ENCODE data around the gene HAUS3. TPM values are rescaled to one million over a fixed set of nuclear protein-coding genes. Genes with fewer than 3 reads are reported as not detected.

Gene HAUS3
- total RNA-seq, 1 experiment from 2014 or later: 18.0 TPM

GRCh38 chr4:2273221-2273620 lies 31.3 kb upstream of the HAUS3 start:
- H3K56ac ChIP-seq (ENCODE audit: insufficient read length, low read depth, low read length): no peak overlapping the region
- no peak overlapping the region for H2AK5ac ChIP-seq (ENCODE audit: insufficient read length, low read length)
- no peak overlapping the region for H2BK12ac ChIP-seq (ENCODE audit: insufficient read length, low read depth, low read length)
- peaks cover 2% of the 10 kb centered on the region; the same call in 1 of the 2 replicates for H3K27me3 Mint-ChIP-seq (ENCODE audit: low read depth)
- WGBS (ENCODE audit: extremely low coverage, insufficient read length, low lambda C conversion rate): no CpG with 5 or more reads among the region's 15 CpGs
- no peak for DNase-seq
- H3K4ac ChIP-seq (ENCODE audit: low read depth, low read length): no peak overlapping the region
- H2AFZ ChIP-seq (ENCODE audit: low read length): no peak overlapping the region
- no peak overlapping the region for H2BK15ac ChIP-seq (ENCODE audit: low read depth, low read length)
- H2BK20ac ChIP-seq (ENCODE audit: low read depth, low read length, poor library complexity, severe bottlenecking): no peak overlapping the region
- H3K14ac ChIP-seq (ENCODE audit: insufficient read depth, low read length): no peak overlapping the region; the same call in 1 of the 2 replicates
- no peak overlapping the region for H3K9ac ChIP-seq (ENCODE audit: extremely low read depth, insufficient read length, low read length)
- no peak for TF ChIP-seq CTCF (conservative IDR thresholded peaks at IDR 0.05)
- no peaks in the 10 kb centered on the region for H3K9me3 Mint-ChIP-seq
- H3K79me2 ChIP-seq (ENCODE audit: insufficient read depth, low read length): no peaks in the 10 kb centered on the region
- H3K36me3 Mint-ChIP-seq (ENCODE audit: insufficient read depth in 1 of 3, low read depth in 3 of 3): no peaks in the 10 kb centered on the region
- H4K5ac ChIP-seq (ENCODE audit: insufficient read length, low read depth, low read length): no peak overlapping the region
- no peak overlapping the region; a peak in 1 of 5 replicates for H3K4me3 Mint-ChIP-seq
- H3K4me1 ChIP-seq (ENCODE audit: insufficient read depth, low read length): no peaks in the 10 kb centered on the region
- no peak overlapping the region for H2BK5ac ChIP-seq (ENCODE audit: insufficient read length, low read length)
- no peak overlapping the region for H2BK120ac ChIP-seq (ENCODE audit: low read depth, low read length, poor library complexity, severe bottlenecking)
- H4K20me1 ChIP-seq (ENCODE audit: control insufficient read depth, insufficient read depth, insufficient read length): no peaks in the 10 kb centered on the region
- H3T11ph ChIP-seq (ENCODE audit: low read length): no peak overlapping the region
- no peak overlapping the region for H3K27ac ChIP-seq (ENCODE audit: insufficient read length, low read depth, low read length)
- no peaks in the 10 kb centered on the region for H3K9me3 ChIP-seq (ENCODE audit: control insufficient read depth, low read depth, low read length)
- peaks cover 4 to 11% of the 10 kb centered on the region in 2 experiments; a peak in 3 of 4 replicates for H3K4me1 Mint-ChIP-seq
- no peak overlapping the region for H4K8ac ChIP-seq (replicated peaks; ENCODE audit: insufficient read length, low read depth, low read length)
- H3K18ac ChIP-seq (ENCODE audit: insufficient read length, low read depth, low read length): no peak overlapping the region
- H4K91ac ChIP-seq (ENCODE audit: insufficient read length, low read depth, low read length): no peak overlapping the region
- peak overlapping the region in 1 of 3 experiments; percentile 72; a peak in 1 of 7 replicates for H3K27ac Mint-ChIP-seq
- no peak overlapping the region for H3K4me2 ChIP-seq (ENCODE audit: insufficient read depth, insufficient read length, low read length)
- H3K23me2 ChIP-seq (ENCODE audit: insufficient read length, low read depth, low read length, poor library complexity, severe bottlenecking): no peaks in the 10 kb centered on the region
- no peaks in the 10 kb centered on the region for H3K27me3 ChIP-seq (ENCODE audit: insufficient read depth, low read length)
- no peaks in the 10 kb centered on the region for H3K79me1 ChIP-seq (ENCODE audit: insufficient read depth, low read depth, low read length, poor library complexity, severe bottlenecking)
- H3K23ac ChIP-seq (ENCODE audit: insufficient read length, low read depth, low read length): no peak overlapping the region
